Esophagus (tissue), 2 donors: Measurements from ENCODE around the gene ALDOA. TPM values are rescaled to one million over a fixed set of nuclear protein-coding genes. Genes with fewer than 3 reads are reported as not detected.

Experiments used
- H3K27ac ChIP-seq, 2 donors: one replicate each; pipeline ENCODE4 v1.5.1; 2013; ENCODE audit warnings: low read depth in 2 of 2, mild to moderate bottlenecking in 2 of 2, inconsistent platforms in 1 of 2, low read length in 1 of 2, moderate library complexity in 1 of 2
- H3K27me3 ChIP-seq, 2 donors: one replicate each; pipeline ENCODE4 v1.6.1; 2013; ENCODE audit warnings: low read length in 2 of 2, control low read depth in 1 of 2, mild to moderate bottlenecking in 1 of 2; ENCODE audit not compliant: insufficient read depth in 2 of 2, control insufficient read depth in 1 of 2
- H3K36me3 ChIP-seq, 2 donors: one replicate each; pipeline ENCODE4 v1.6.1; 2013; ENCODE audit warnings: low read length in 1 of 2; ENCODE audit not compliant: control insufficient read depth in 2 of 2, insufficient read depth in 2 of 2
- H3K4me1 ChIP-seq, 2 donors: one replicate each; pipeline ENCODE4 v1.6.1; 2013; ENCODE audit warnings: low read length in 1 of 2; ENCODE audit not compliant: control insufficient read depth in 2 of 2, insufficient read depth in 2 of 2
- H3K4me3 ChIP-seq, 2 donors: one replicate each; pipeline ENCODE4 v1.5.1; 2013; ENCODE audit warnings: low read length in 2 of 2, mild to moderate bottlenecking in 2 of 2, low read depth in 1 of 2, moderate library complexity in 1 of 2
- H3K9me3 ChIP-seq, 2 donors: one replicate each; pipeline ENCODE4 v1.6.1; 2013; ENCODE audit warnings: mild to moderate bottlenecking in 2 of 2, low read depth in 1 of 2, low read length in 1 of 2, moderate library complexity in 1 of 2; ENCODE audit not compliant: control insufficient read depth in 2 of 2, insufficient read depth in 1 of 2
- whole genome bisulfite sequencing, 2 donors: extraction: QIAGEN DNeasy Blood & Tissue Kit; methylation state at CpG; one replicate each; pipeline ENCODE4 v1.1.7; 2013; 5-methylcytosine and 5-hydroxymethylcytosine counted together
- polyA plus RNA-seq, 2 donors: library from polyadenylated mRNA; stranded (reverse); fragments of 200-250 nt; gene quantifications; one replicate each; pipeline ENCODE4 v1.2.3, GENCODE V29; 2013
- donor health status: healthy with polysubstance abuse.
- donor health status: Bipolar disorder and iron deficiency.

The ALDOA gene
- polyA plus RNA-seq, 2 donors: 1,266 to 1,398 TPM

DNA sequence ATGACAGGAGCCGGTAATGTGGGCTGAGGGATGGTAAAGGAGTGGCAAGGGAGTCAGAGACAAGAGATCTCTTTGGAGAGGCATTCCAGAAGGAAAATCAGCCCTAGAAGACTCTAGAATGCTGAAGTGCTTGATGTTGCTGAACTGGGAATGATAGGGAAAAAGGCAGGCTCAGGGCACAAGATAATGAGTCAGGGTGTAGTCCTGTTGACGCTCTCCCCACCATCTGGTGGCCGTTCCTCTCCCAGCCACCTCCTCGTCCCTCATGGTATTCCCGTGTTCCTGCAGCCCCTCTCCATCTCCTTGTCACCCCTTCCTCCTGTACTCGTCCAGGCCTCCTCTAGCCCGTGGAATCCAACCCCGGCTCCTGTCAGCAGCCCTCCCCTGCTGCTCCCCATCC lies 11.1 kb upstream of the ALDOA start:
- WGBS, 2 donors: 76 to 81% methylated on average over 8 of the region's 8 CpGs
- Histone ChIP-seq H3K4me1 (peaks cover 10 to 11% of the 10 kb centered on the region in 2 donors), H3K9me3 (no peaks in the 10 kb centered on the region), H3K4me3 (no peak overlapping the region), H3K36me3 (no peaks in the 10 kb centered on the region), H3K27ac (no peak overlapping the region), H3K27me3 (no peaks in the 10 kb centered on the region)

DNA sequence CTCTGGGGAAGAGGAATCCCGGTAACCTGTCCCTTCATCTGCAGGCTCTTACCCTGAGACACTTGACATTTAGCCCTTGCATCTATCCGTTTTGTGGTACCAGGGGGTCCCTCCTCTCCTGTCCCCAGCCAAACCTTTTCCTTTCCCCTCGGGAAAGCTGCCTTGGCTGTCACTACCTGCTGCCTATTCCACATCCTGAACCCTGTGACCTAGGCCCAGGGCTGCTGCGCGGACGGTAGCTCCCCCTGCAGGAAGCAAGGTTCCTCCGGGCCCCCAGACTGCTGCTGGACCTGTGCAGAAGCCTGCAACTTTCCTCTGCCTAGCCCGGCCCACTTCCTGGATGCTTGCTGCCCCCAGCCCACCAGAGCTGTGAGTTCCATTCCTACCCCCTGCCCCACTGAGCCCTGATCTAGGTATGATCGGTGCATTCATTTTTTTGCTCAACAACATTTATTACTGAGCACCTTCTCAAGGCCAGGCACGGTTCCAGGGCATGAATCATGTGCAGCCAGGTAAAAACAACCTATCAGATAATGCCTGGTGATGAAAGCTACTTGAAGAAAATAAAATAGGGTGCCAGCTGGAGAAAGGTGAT lies 10.5 kb upstream of the ALDOA start:
- Histone ChIP-seq H3K4me1 (peaks cover 10 to 11% of the 10 kb centered on the region in 2 donors), H3K36me3 (no peaks in the 10 kb centered on the region), H3K27ac (peak overlapping the region in 1 of 2 donors; percentile 62), H3K9me3 (no peaks in the 10 kb centered on the region), H3K4me3 (no peak overlapping the region), H3K27me3 (no peaks in the 10 kb centered on the region)
- WGBS, 2 donors: 22 to 25% methylated on average over 10 of the region's 10 CpGs

DNA sequence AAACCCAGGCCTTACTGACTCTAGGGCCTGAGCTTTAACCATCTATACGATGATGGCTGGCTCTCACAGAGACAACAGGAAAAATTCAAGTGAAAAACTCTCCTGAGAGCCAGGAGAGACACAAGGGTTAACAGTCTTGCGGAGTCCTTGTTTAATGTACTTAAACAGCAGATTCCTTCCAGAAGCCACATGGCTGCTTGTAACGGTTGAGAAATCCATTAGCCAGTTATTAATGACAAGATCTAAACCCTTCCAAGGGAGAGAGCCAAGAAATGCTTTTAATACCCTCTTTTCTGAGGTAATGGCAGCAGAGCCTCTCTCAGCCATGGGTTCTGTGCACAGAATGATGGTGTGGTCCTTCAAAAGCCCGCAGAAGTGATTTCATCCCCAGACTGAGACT lies 5.2 kb upstream of the ALDOA start:
- Histone ChIP-seq H3K27ac (no peak overlapping the region), H3K9me3 (no peaks in the 10 kb centered on the region), H3K27me3 (no peaks in the 10 kb centered on the region), H3K36me3 (no peaks in the 10 kb centered on the region), H3K4me1 (peaks cover 6 to 12% of the 10 kb centered on the region in 2 donors), H3K4me3 (no peak overlapping the region)
- WGBS, 2 donors: 68 to 71% methylated on average over 4 of the region's 4 CpGs

DNA sequence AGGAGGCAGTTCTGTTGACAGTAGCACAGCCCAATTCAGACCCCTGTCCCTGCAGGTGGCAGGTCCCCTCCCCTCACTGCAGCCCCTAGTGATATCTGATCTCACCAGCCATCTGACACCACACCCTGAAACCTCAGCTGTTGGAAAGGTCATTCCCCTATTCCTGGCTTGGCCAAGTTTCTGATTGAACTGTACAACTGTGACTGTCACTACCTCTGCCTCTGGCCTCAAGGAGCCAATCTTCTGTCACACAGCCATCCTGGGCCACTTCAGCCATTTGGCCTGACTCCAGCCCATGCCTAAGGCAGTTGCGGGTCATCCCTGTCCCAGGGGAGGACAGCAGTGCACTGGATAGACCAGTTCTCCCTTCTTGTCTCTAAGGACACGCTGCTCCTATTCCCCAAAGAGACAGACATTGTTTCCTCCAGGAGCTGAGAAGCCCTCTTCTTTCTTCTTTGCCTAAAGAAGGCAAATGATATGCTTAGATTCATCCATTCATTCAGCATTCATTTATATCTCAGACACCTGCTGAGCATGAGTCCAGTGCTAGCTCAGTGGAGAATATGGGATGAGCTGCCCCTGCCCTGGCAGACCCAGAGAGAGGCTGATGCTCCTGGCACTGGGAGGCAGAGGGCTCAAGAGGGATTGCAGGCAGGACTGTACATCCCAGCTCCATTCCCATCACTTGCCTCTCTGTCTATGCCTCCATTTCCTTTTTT lies 4.6 kb upstream of the ALDOA start:
- no peak overlapping the region for H3K4me3 ChIP-seq

DNA sequence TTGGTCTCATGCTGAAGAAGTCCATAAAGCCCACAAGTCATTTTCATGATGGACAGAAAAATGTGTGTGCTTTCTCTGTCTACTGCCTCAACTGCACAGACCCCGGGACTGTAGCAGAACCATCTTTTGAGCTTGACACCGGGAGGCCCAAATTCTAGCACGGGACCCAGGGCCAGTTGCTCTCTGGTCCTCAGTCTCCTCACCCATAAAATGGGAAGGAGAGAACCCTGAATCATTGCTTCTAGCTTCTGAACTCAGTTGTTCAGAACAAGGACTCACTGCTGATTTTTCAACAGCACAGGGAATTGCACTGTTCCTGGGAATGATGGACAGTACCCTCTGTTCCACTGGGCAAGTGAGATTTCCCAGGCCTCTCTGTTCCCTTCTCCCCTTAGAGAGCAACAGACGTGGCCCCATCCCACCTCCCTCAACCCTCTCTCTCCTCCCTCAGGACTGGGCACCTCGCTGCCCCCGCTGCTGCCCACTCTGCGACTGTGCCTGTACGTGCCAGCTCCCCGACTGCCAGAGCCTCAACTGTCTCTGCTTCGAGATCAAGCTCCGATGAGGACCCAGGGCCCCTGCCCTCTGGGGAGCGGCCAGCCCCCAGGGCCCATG lies 2.2 kb upstream of the ALDOA start:
- Histone ChIP-seq H3K27me3 (no peaks in the 10 kb centered on the region), H3K4me3 (peak overlapping the region in 1 of 2 donors; percentile 53), H3K27ac (peak overlapping the region; percentile 97 to 98), H3K9me3 (no peaks in the 10 kb centered on the region), H3K36me3 (peaks cover 9 to 17% of the 10 kb centered on the region in 2 donors), H3K4me1 (peaks cover 7 to 19% of the 10 kb centered on the region in 2 donors)
- 55 to 64% methylated on average over 12 of the region's 12 CpGs for WGBS, 2 donors

More for the DNA sequence above, 4.6 kb upstream of the ALDOA start:
- H3K27me3 ChIP-seq: no peaks in the 10 kb centered on the region
- peaks cover 0 to 3% of the 10 kb centered on the region in 2 donors for H3K36me3 ChIP-seq
- 57 to 67% methylated on average over 2 of the region's 2 CpGs for WGBS, 2 donors
- no peaks in the 10 kb centered on the region for H3K9me3 ChIP-seq
- H3K4me1 ChIP-seq: peaks cover 6 to 12% of the 10 kb centered on the region in 2 donors
- peak overlapping the region in 1 of 2 donors; percentile 22 for H3K27ac ChIP-seq

DNA sequence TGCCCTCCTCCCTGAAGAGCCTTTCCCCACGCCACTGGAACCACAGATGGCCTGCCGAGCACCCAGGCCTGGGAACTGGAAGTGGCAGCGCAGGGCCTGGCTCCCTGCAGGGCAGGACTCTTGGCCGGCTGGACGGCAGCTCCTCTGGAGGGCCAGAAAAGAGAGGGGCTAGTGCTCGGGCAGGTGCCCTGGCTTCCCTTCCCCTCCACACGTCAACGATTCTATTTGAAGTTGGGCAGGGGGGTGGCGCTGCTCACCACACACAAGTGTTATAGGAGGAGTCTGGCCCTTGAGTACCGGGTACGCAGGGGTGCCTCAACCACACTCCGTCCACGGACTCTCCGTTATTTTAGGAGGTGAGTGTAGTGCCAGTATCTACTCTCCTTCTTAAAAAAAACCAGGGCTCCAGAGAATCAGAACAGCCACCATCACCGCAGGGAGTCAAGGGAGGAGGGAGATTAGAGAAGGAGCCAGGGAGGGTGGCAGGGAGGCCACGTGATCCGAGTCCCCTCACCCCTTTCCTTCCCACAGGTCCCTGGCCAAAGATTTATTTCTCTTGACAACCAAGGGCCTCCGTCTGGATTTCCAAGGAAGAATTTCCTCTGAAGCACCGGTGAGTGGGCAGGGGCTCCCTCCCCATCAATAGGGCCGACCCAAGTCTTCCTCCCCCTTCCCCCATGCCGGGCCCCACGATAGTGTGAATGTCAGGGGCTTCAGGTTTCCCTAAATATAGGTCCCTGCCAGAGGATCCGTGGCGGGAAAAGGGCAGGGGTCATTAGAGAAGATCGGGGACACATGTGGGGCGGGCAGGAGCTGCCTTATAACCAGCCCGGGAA lies 1.4 kb upstream of the ALDOA start:
- no peaks in the 10 kb centered on the region for H3K27me3 ChIP-seq
- H3K9me3 ChIP-seq: no peaks in the 10 kb centered on the region
- peak overlapping the region; percentile 53 to 64 for H3K4me3 ChIP-seq
- 5 to 6% methylated on average over 27 of the region's 27 CpGs for WGBS, 2 donors
- peak overlapping the region; percentile 97 to 98 for H3K27ac ChIP-seq
- peaks cover 15 to 24% of the 10 kb centered on the region in 2 donors for H3K36me3 ChIP-seq
- H3K4me1 ChIP-seq: peaks cover 7 to 22% of the 10 kb centered on the region in 2 donors

DNA sequence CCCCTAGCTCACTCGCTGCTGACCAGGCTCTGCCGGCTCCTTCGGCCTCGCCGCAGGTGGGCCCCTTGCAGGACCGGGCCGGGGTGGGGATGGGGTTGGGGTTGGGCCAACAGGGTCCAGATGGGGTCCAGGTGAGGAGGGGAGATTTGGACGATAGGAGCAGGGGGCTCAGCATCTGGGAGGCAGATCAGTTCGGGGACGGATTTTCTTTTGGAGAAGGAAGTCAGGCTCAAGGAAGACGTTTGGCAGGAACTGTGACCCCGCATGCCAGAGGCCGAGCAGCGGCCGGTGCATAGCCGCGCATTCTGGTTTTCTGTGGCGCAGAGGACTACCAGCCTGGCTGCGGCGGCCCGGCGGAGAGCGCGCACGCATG lies 845 bp upstream of the ALDOA start:
- Histone ChIP-seq H3K27ac (peak overlapping the region; percentile 97 to 98), H3K4me3 (peak overlapping the region; percentile 53 to 64), H3K36me3 (peaks cover 19 to 30% of the 10 kb centered on the region in 2 donors), H3K9me3 (no peaks in the 10 kb centered on the region), H3K27me3 (no peaks in the 10 kb centered on the region), H3K4me1 (peaks cover 7 to 27% of the 10 kb centered on the region in 2 donors)
- WGBS, 2 donors: 0 to 1% methylated on average over 22 to 25 of the region's 25 CpGs

DNA sequence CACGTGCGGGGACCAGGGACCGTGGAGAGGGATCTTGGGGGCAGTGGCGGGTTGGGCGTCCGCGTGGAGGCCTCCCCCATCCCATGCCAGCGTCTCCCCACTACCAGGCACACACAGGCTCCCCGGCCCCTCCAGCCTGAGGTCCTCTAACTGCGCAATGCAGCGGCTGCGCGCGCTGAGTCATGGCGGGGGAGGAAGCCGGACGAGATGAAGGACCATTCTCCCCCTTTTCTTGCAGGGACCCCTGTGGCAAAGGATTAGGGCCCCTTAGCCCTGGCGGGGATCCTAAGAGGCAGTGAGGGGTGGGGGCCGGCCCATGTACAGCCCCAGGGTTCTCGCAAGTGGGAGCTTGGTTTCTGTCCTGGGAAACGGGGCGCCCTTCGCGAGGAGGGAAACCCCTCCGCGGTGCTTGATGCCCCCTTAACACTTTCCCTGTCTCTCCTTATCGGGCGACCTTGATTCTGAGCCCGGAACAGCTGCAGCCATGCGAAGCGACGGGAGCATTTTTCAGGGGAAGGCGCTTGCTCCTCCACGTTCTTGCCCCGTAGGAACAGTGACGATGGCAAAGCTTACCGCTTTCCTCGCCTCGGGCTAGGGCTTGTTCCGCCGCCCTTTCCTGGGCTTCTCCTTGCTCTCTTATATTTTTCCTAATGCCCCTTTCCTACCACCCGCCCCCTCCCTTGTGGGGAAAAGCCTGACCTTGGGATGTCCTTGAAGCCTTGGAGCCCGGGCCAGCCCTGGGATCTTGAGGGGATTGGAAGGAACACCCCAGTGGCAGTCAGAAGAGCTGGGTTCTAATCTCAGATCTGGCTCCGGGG lies 592 bp downstream of the ALDOA start:
- WGBS, 2 donors: 1% methylated on average over 40 to 44 of the region's 44 CpGs
- peaks cover 7 to 27% of the 10 kb centered on the region in 2 donors for H3K4me1 ChIP-seq
- peaks cover 26 to 43% of the 10 kb centered on the region in 2 donors for H3K36me3 ChIP-seq

More for the DNA sequence above, 592 bp downstream of the ALDOA start:
- H3K27me3 ChIP-seq: no peaks in the 10 kb centered on the region
- H3K9me3 ChIP-seq: no peaks in the 10 kb centered on the region
- peak overlapping the region; percentile 92 to 100 for H3K4me3 ChIP-seq
- peak overlapping the region; percentile 97 to 98 for H3K27ac ChIP-seq
